ENCODE measurements around the gene SIGLEC12.
"Not testable (repeated sequence)": the region's sequence is repeated elsewhere in the genome, so short reads cannot be mapped to it uniquely, and the experiment has no call there.

SIGLEC12 gene

DNA sequence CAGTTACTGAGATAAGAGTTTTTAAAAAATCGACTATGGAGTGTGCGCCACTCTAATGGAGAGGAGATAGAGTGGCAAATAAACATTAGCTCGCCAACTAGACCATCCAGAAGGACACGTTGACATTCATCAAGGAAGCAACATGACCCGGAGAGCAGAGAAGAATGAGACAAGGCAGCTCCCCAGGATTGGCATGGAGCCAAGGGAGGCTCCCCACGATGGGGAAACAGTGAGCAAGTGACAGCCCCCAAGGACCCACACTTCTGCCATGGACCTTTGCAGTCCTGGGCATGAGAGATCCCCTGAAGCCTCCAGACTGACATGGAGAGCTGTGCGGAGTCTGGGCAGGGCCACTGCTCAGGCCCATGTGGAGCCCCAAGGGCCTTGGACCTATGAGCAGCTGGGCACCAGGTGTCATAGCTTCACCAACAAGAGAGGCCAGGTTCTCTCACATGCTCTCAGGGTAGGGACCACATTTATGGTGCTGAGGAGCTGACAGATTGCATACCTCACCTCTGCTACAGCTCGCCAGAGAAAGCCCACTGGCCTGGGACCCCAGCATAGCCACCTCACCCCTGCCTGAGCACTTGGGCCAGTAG, 23.2 kb upstream of the SIGLEC12 start:
- DNase-seq (ENCODE audit: low read depth in 2 of 2, low spot score in 1 of 2), result no peak

DNA sequence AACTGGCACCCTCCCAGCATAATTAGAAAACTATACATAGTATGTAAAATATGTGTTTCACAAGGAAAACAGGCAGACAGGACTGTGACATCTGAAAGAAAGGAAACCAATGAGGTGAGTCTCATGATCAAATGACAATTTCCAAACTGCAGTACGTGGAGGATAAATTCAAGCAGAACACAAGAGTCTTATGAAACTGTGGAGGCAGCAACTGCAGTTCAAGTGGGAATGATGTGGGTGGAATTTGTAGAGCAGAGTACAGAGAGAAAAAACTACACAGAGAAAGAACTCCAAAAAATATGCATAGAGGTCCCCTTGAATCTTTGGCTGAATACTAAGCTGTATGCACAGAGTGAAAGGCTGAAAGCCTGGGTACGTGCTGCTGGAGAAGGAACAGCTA, 20.2 kb upstream of the SIGLEC12 start:
- DNase-seq (ENCODE audit: low read depth in 2 of 2, low spot score in 1 of 2), result no peak

DNA sequence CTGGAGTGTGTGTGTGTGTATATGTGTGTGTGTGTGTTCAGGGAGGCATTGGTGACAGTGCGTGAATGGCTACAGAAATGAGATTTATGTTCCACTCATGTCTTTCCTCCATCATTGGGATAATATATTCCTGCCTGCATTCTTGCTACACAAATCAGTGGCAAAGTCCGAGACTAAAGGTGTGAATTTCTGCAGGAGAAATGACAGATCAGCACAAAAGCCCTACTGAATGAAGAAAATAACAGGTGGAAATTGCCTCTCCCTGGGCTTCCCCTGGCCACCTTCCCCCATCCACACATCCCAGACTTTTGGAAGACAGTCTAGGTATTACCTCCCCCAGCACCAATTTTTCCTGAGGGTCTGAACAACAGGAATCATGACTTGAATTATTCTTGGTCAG, 19.8 kb upstream of the SIGLEC12 start:
- no peak for DNase-seq (ENCODE audit: low read depth in 2 of 2, low spot score in 1 of 2)

DNA sequence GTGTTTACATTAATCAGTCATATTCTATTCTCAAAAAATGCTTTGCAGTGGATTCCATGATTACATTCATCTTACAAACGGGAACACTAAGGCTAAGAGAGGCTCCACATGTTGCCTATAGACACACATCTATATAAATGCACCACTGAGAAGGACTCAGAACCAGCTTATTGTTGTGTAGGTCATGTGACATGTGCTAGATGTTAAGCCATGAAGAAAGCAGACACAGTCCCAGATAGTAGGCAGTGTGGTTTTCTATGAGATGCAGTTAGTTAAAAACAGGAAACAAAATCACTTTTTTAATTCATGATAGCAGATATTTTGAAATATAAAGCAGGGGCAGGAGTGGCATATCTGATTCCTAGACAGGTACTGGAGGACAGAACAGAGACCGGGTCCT, 19.1 kb upstream of the SIGLEC12 start:
- no peak for DNase-seq (ENCODE audit: low read depth in 2 of 2, low spot score in 1 of 2)

DNA sequence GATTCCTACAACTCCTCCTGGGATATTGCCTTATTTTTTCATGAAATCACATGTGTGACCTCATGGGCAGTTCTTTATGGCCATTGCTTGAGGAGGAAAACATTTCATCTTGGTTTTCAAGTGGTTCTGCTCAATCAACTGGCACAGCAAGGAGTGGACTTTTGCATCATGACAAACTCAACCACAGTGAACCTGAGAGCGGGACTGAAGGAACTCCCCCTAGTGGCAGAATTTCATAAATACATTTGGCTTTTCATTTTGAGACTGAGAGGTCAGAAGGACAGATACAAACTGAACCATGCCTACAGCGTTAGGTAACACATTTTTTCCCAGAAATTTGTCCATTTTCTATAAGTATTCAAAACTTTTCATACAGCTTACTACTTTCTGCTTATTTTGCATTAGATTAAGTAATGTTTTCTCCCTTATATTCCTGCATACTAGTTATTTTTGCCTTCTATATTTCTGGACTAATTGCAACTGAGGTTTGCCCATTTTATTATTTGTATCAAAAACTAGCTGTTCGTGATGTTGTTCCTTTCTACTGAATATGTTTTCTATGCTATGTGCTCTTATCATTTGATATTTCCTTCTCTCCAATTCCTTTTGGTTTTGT, 13.4 kb upstream of the SIGLEC12 start:
- DNase-seq (ENCODE audit: low read depth in 2 of 2, low spot score in 1 of 2), result no peak

DNA sequence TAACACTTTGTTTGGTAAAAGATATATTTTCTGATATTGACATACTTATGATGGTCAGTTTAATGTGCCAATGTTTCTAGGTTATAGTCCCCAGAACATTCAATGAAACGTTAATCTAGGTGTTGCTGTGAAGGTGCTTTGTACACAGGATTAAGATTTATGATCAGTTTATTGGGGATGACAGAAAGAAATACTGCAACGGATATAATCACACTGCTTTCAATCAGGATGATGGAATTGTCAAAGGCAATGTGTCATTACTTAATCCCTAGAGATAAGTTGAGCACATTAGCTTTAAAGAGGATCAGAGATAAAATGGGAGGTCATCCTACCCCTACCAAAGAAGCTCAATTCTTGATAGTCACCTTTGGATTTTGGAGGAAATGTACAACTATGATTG, 12.4 kb upstream of the SIGLEC12 start:
- DNase-seq (ENCODE audit: low read depth in 2 of 2, low spot score in 1 of 2), result no peak

DNA sequence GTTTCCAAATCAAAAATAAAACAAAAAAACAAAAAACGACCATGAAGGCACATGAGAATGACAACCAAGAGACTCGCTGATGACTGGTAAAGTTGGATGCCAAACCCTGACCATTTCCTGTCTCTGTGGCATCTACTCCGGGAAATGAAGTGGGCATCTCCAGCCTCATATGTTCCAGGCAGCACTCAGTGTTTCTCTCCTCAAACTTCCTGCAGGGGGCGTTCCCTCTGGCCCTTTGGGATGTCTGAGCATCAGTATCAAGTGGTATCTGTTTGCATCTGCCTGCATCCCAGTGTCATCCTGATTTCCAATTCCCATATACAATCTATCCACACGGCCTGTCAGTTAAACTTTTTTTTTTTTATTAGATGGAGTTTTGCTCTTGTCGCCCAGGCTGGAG, 9.8 kb upstream of the SIGLEC12 start:
- DNase-seq (ENCODE audit: low read depth in 2 of 2, low spot score in 1 of 2), result no peak

DNA sequence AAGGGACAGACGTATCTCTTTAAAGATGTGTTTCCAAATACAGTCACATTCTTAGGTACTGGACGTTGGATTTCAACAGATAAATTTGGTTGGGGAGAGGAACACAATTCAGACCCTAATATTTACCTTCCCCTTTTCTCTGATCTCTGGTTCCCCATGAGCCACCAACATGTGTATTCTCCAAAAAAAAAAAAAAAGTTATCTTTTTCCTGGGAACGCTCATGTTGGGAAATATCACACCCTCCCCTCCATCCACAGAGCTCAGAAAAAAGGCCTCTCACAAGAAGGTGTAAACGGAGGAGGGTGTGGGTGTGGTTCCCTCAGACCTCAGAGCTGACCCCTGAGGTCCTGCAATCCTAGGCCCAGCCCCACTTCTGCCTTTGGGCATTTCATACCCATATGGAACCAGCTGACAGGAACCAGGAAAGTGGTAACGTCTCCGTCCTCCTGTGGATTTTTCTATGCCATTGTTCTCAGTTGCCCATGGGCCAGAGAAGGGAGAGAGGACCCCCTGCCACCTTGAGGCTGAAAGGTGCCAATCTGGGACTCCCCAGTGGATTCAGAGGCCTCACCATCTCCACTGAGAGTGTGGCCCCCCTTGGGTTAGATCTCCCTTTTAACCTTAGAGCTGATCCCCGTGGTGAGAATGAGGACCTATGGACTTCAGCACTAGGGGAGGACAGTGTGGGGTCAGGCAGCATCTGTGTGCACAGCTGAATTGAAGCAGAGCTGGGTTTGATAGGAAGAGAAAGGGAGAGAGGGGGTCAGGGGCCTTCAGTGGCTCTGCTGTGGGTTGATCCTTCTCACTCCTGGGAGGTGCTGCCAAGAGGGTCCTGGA, 8.4 kb upstream of the SIGLEC12 start:
- no peak for DNase-seq (ENCODE audit: low read depth in 2 of 2, low spot score in 1 of 2)

DNA sequence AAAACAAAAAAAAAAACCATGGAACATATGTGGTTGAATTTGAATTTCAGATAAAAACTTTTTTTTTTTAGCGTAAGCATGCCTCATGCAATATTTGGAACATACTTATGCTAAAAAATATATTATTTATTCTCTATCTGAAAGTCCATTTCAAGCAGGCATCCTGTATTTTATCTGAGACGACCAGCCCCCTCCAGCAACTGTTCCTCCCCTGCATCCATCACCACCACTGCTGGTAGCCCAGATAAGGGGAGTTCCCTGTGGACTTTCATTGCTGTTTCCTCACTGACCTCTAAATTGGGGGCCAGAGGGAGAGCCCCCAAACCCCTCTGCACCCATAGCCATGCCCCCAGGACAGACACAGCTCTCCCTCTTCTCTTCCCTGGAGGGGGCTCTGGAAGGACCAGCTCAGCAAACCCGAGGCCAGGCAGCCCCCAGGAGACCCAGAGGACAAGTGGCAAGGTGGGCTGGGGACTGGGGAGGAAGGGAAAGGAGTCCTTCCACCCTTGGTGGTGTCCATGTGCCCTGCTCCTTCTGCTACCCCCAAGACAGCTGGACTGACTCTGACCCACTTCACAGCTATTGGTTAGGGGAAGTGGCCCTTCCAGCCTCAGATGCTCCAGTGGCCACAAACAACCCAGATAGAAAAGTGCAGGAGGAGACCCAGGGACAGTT, 6.6 kb upstream of the SIGLEC12 start:
- no peak for DNase-seq (ENCODE audit: low read depth in 2 of 2, low spot score in 1 of 2)

DNA sequence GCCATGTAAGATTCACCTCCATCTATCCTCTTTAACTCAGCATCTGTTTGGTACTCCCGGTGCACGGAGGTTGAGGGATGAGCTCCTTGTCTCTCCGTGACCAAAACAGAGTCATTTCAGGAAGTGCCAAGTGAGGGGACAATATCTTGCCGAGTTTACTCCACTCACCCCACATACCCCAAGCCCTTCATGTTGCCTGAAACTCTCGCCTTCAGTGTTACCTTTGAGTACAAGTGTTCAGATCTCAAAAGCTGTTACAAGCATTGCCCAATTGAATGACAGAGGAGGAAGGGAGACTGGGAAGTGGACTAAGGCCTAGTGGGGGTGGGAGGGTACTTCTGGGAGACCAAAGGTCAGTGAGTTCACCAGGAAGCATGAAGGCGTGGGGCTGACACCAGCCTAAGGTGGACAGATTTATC, 6.0 kb upstream of the SIGLEC12 start:
- no peak for DNase-seq (ENCODE audit: low read depth in 2 of 2, low spot score in 1 of 2)

DNA sequence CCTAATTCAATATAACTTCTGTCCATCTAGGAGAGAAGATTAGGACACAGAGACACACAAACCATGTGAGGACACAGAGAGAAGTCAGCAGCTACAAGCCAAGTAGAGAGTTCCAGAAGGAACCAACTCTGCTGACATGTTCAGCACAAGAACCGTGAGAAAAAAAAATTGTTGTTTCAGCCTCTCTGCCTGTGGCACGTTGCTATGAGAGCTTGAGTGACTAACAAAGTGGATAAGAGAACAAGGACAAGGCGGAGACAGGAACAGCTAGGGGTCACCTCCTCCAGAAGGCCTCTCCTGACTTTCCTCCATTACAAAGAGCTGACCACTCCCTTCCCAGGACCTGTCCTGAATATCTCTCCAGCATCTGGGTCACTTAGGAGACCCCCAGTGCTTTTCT, 5.6 kb upstream of the SIGLEC12 start:
- no peak for DNase-seq (ENCODE audit: low read depth in 2 of 2, low spot score in 1 of 2)

DNA sequence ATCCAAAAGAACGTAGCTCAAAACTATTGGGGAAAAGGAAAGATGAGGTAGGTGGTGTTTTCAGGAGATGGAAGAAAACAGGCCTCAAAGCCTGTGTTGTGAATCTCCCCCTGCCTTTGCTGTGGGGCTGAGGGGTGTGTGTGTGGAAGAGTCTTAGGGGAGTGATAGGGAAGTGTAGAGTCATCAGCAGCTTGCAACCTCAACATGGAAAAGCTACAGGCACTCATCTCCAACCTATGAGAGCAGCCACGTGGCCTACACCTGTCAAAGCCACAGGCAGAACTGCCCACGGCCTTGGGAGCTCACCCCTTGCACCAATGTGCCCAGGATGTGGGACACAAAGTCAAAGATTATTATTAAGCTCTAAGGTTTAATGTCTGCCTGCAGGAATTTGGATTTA, 4.3 kb upstream of the SIGLEC12 start:
- DNase-seq (ENCODE audit: low read depth in 2 of 2, low spot score in 1 of 2), result no peak

DNA sequence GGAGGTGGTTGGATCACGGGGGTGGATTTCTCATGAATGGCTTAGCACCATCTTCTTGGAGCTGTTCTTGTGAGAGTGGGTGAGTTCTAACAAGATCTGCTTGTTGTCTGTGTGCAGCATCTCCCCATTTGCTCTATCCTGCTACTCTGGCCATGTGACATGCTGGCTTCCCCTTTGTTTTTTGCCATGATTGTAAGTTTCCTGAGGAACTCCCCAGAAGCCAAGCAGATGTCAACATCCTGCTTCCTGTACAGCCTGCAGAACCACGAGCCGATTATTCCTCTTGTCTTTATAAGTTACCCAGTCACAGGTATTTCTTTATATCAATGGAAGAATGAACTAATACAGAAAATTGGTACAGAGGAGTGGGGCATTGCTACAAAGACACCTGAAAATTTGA, 2.3 kb upstream of the SIGLEC12 start:
- no peak for DNase-seq (ENCODE audit: low read depth in 2 of 2, low spot score in 1 of 2)

DNA sequence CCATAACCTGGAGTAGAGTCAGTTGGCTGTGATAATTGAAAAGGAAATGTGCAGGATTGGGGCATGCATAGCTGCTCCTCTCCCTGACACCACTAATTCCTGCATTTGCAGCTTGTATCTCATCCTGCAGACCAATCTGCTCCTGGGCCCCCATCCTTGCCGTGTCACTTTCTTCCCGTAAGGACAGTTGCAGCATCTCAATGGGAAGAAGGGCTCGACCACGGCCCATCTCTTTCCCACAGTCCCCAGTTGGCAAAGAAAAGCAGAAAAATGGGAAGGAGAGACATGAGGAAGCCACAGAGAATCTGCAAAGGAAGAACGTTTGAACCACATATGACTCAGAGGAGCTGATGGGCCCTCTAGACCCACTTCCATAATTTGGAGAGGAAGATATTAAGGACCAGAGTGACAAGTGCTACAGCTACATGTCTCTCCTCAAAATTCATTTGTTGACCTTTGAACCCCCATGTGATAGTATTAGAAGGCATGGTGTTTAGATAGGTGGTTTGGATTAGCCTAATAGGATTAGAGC, 1.8 kb upstream of the SIGLEC12 start:
- DNase-seq (ENCODE audit: low read depth in 2 of 2, low spot score in 1 of 2), result no peak

DNA sequence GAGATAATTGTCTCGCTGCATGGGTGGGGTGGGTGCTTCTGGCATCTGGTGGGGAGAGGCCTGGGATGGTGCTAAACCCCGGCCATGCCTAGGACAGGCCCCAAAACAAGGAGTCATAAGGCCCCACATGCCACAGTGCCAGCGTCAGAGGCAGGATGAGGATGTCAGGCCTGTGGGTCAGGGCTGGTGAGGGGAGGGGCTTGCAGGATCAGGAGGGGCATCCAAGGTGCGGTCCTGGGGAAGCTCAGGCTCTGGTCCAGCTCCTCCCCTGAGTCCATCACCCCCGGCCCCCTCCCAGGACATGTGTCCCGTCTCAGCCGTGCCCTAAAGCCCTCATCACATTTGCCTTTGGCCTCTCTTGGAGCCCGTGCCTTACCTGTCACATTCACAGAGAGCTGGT, 669 bp downstream of the SIGLEC12 start:
- DNase-seq (ENCODE audit: low read depth in 2 of 2, low spot score in 1 of 2), result not testable (repeated sequence)

DNA sequence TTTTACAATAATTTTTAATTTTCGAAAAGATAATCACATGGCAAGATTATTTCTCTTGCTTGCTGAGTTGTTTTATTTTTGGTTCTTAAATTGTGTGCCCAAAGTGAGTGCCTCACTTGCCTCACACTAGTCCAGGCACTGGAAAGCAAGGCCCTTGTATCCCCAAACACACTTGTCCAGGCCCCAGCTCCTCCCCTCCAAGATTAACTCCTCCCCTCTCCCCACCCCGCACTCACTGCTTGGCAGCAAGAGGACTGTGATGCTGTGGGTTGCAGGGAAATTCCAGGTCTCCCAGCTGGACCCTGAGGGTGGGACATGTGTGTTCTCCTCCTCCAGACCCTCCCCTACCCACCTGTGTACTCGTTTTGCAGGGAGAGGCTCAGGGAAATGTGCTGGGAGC, 3.9 kb downstream of the SIGLEC12 start:
- DNase-seq (ENCODE audit: low read depth in 2 of 2, low spot score in 1 of 2), result no peak

DNA sequence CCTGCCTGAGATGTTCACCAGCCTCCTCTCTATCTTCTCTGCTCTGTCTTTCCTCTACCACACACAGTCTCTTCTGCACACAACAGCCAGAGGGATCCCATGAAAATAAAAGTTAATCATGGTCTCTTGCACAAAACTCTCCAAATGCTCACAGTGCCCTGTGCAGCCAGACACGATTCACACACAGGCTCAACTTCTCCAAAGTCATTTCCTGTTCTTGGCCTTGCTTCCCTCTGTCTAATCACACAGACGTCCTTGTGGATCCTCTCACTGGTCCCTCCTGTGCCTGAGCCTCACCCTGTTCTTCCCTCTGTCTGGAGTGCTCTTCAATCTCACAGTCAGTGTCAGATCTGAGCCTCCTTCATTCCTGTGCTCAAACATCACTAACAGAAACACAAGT, 7.8 kb downstream of the SIGLEC12 start:
- DNase-seq (ENCODE audit: low read depth in 2 of 2, low spot score in 1 of 2), result no peak

DNA sequence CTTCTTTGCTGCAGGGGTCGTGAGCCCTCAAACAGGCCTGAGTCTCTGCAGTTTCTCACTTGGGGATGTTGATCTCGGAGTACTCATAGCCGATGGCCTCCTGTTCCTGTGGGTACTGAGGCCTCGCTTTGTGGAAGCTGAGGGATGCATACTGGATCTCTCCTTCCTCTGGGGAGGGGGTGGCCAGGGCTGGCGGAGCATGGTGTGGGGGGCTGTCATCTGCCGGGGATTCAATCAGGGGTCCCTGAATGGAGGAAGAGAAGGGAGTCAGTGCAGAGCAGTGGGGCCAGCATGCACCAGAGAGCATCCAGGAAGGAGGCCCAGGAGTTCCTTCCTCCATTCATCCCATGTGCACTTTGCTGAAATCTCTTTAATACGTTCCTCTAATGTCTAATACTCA, 10.0 kb downstream of the SIGLEC12 start:
- DNase-seq (ENCODE audit: low read depth in 2 of 2, low spot score in 1 of 2), result no peak

DNA sequence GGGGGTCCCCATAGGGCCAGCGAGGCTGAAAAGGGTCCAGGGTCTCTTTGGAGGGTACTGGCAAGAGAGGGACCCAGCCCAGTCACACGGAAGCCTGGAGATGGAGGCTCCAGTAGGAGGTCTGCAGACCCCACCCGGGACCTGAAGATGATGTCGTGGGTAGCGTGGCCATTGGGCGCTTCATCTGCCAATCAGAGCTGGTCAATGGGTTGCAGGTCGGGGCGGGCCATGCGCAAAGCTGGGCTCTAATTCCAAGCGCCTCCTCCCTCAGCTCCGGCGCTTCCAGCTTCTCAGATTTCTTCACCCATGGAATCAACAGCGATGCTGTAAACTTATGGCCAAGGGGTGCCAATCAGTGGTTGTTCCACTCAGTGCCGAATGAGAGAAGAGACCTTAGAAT, 10.9 kb downstream of the SIGLEC12 start:
- no peak for DNase-seq (ENCODE audit: low read depth in 2 of 2, low spot score in 1 of 2)

DNA sequence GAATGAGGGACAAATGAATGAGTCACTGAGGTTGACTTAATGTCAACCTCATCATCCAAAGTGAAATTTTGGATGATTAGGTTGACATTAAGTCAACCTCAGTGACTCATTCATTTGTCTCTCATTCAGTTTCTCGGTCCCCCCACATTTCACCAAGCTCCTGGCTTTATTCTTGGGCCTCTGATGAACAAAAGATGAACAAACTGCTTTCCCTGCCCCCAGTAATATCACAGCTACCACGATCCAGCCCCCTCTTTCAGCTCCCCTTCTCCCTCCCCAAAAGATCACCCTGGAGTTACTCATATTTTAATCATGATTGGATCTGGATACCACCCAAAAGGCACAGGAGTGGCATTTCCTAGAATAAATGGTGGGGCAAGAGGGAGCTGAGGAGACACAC, 12.5 kb downstream of the SIGLEC12 start:
- no peak for DNase-seq (ENCODE audit: low read depth in 2 of 2, low spot score in 1 of 2)

DNA sequence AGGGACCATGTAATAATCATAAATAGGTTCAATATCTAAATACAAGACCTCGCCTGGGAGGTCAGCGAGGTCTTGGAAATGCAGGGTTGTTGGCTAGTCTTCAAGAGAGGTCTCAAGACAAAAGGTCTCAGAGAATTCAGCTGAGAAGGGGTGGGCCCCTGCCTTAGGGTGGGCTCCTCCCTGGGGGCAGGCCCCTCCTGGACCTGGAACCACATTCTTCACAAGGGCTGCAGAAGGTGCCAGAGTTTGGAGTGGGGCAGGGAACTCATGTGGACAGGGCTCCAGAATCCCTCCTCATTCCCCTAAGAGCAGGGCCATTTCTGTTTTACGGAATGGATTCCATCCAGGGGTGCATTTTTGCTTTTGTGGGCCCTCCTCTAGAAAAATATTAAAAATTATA, 13.1 kb downstream of the SIGLEC12 start:
- DNase-seq (ENCODE audit: low read depth in 2 of 2, low spot score in 1 of 2), result no peak
